Hepatocyte (in vitro differentiated cells): ENCODE data around the gene ALCAM. TPM values are rescaled to one million over a fixed set of nuclear protein-coding genes. Genes with fewer than 3 reads are reported as not detected.

ENCODE experiments used
- DNase-seq: peaks from one replicate; pipeline ENCODE4 v3.0.0-alpha.2; 2016; ENCODE audit warnings: low spot score
- H2AFZ ChIP-seq: fragments of 200-600 bp; sonication (generic); 2 replicates; pipeline ENCODE4 v1.6.0; 2016; ENCODE audit warnings: antibody characterized with exemption, mild to moderate bottlenecking
- H3K27ac ChIP-seq: fragments of 200-600 bp; sonication (generic); 2 replicates; pipeline ENCODE4 v1.5.1; 2016; ENCODE audit warnings: mild to moderate bottlenecking
- H3K27me3 ChIP-seq: fragments of 200-600 bp; sonication (generic); 2 replicates; pipeline ENCODE4 v1.6.1; 2016
- H3K36me3 ChIP-seq: fragments of 200-600 bp; sonication (generic); replicated peaks from 2 replicates; pipeline ENCODE4 v1.5.1; 2016; ENCODE audit warnings: low read depth; ENCODE audit not compliant: insufficient read depth
- H3K4me1 ChIP-seq: fragments of 200-600 bp; sonication (generic); 2 replicates; pipeline ENCODE4 v1.5.1; 2016; ENCODE audit warnings: mild to moderate bottlenecking, moderate library complexity; ENCODE audit not compliant: insufficient read depth
- H3K4me2 ChIP-seq: fragments of 200-600 bp; sonication (generic); 2 replicates; pipeline ENCODE4 v1.6.0; 2016
- H3K4me3 ChIP-seq: fragments of 200-600 bp; sonication (generic); 2 replicates; pipeline ENCODE4 v1.5.1; 2016; ENCODE audit warnings: mild to moderate bottlenecking
- H3K79me2 ChIP-seq: fragments of 200-600 bp; sonication (generic); 2 replicates; pipeline ENCODE4 v1.6.0; 2017; ENCODE audit warnings: mild to moderate bottlenecking
- H3K9me2 ChIP-seq: fragments of 200-600 bp; sonication (generic); replicated peaks from 2 replicates; pipeline ENCODE4 v1.6.0; 2017; ENCODE audit warnings: mild to moderate bottlenecking; ENCODE audit not compliant: insufficient read depth
- H3K9me3 ChIP-seq: fragments of 200-600 bp; sonication (generic); 2 replicates; pipeline ENCODE4 v1.5.1; 2016; ENCODE audit warnings: low read depth, mild to moderate bottlenecking
- H4K20me1 ChIP-seq: fragments of 200-600 bp; sonication (generic); 2 replicates; pipeline ENCODE4 v1.6.0; 2016; ENCODE audit warnings: mild to moderate bottlenecking; ENCODE audit not compliant: insufficient read depth, poor library complexity, severe bottlenecking
- EZH2 ChIP-seq: fragments of 200-600 bp; sonication (generic); IDR thresholded peaks from 2 replicates; pipeline ENCODE4 v1.6.1; 2016; ENCODE audit warnings: antibody characterized with exemption, mild to moderate bottlenecking, borderline replicate concordance
- EZH2phosphoT487 ChIP-seq: fragments of 200-600 bp; sonication (generic); IDR thresholded peaks from one replicate; pipeline ENCODE4 v1.6.1; 2018; ENCODE audit warnings: antibody characterized with exemption, mild to moderate bottlenecking, low read depth, moderate library complexity; ENCODE audit not compliant: unreplicated experiment, severe bottlenecking
- WGBS: methylation state at CpG from one replicate; pipeline ENCODE4 v1.1.6; 2016; ENCODE audit warnings: low lambda C conversion rate; ENCODE audit errors: missing lambda C conversion rate; 5-methylcytosine and 5-hydroxymethylcytosine counted together
- polyA plus RNA-seq: library from polyadenylated mRNA; unstranded; fragments of >200 nt; fragmentation: Nextera tagmentation; extraction: Ambion mirVana; gene quantifications from 2 replicates; pipeline ENCODE4 v1.2.1, GENCODE V29; 2016
- total RNA-seq: library from RNA; depleted of rRNA; stranded (reverse); fragments of >200 nt; gene quantifications from 2 replicates; pipeline ENCODE4 v1.2.3, GENCODE V29; 2014
- TF ChIP-seq, protein P1 (sequence below): fragments of 200-600 bp; sonication (generic); IDR thresholded peaks from 2 replicates; pipeline ENCODE4 v1.5.1; 2016; ENCODE audit warnings: antibody characterized with exemption, mild to moderate bottlenecking; ENCODE audit not compliant: poor library complexity

ALCAM gene
- total and polyA plus RNA-seq, 2 experiments from 2014 or later: 58.0 to 134 TPM

DNA sequence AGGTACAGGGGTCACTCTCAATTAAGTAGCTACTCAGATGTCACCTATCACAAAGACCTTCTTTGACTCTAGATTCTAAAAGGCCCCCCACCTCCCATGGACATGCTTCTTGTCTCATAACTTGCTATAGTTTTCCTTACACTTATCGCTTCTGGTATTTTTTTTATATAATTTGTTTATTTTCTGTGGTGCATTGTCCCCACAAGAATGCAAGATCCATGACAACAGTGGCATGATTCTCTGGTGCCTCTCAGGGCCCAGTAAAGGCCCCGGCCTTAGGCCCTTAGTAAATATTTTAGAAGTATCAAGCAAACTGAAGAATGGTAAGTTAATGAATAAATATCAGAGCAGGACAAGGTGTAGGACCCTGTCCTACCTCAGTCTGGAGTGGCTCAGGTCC is 253.5 kb downstream of the ALCAM start:
- no peak overlapping the region for H3K4me2 ChIP-seq
- H3K27me3 ChIP-seq: no peaks in the 10 kb centered on the region
- DNase-seq: no peak
- WGBS: 87% methylated on average over 2 of the region's 2 CpGs
- H3K27ac ChIP-seq: no peak overlapping the region
- no peaks in the 10 kb centered on the region for H3K4me1 ChIP-seq
- H3K9me2 ChIP-seq: no peaks in the 10 kb centered on the region
- H2AFZ ChIP-seq: no peak overlapping the region
- no peaks in the 10 kb centered on the region for H3K36me3 ChIP-seq
- H3K79me2 ChIP-seq: no peaks in the 10 kb centered on the region
- no peaks in the 10 kb centered on the region for H4K20me1 ChIP-seq
- TF ChIP-seq EZH2: no peak
- TF ChIP-seq, protein P1, sequence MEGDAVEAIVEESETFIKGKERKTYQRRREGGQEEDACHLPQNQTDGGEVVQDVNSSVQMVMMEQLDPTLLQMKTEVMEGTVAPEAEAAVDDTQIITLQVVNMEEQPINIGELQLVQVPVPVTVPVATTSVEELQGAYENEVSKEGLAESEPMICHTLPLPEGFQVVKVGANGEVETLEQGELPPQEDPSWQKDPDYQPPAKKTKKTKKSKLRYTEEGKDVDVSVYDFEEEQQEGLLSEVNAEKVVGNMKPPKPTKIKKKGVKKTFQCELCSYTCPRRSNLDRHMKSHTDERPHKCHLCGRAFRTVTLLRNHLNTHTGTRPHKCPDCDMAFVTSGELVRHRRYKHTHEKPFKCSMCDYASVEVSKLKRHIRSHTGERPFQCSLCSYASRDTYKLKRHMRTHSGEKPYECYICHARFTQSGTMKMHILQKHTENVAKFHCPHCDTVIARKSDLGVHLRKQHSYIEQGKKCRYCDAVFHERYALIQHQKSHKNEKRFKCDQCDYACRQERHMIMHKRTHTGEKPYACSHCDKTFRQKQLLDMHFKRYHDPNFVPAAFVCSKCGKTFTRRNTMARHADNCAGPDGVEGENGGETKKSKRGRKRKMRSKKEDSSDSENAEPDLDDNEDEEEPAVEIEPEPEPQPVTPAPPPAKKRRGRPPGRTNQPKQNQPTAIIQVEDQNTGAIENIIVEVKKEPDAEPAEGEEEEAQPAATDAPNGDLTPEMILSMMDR: no peak
- no peak for TF ChIP-seq EZH2phosphoT487
- no peak overlapping the region for H3K4me3 ChIP-seq
- no peaks in the 10 kb centered on the region for H3K9me3 ChIP-seq

DNA sequence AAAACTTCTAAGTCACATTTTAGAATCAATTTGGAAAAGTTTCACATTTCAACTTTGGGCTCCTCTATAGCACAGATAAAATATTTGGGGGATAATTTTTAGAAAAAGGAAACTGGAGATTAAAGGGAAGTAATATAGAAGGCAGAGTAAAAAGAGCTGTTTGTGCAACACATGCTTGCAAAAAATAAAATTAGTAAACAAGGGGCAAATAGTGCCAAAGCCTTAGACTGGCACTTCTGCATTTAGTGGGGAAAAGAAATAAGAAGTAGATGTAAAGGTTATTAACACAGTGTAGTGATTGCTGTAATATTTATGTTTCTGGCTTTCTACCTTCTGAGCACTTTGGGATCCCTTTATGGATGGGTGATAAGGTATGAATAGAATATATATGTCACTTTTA is 255.5 kb downstream of the ALCAM start:
- Histone ChIP-seq H3K27me3 (no peaks in the 10 kb centered on the region), H3K4me3 (no peak overlapping the region), H3K27ac (no peak overlapping the region), H3K9me3 (no peaks in the 10 kb centered on the region), H3K36me3 (no peaks in the 10 kb centered on the region), H4K20me1 (no peaks in the 10 kb centered on the region), H3K4me1 (no peaks in the 10 kb centered on the region), H2AFZ (no peak overlapping the region), H3K79me2 (no peaks in the 10 kb centered on the region), H3K4me2 (no peak overlapping the region), H3K9me2 (no peaks in the 10 kb centered on the region)
- DNase-seq: no peak
- no peak for TF ChIP-seq EZH2phosphoT487
- no peak for TF ChIP-seq EZH2
- TF ChIP-seq, protein P1: no peak
